ENCODE measurements around the gene SDC3. TPM values are rescaled to one million over a fixed set of nuclear protein-coding genes. Genes with fewer than 3 reads are reported as not detected.

The SDC3 gene
- total RNA-seq, 1 donor from 2014 or later: 0.71 TPM

DNA sequence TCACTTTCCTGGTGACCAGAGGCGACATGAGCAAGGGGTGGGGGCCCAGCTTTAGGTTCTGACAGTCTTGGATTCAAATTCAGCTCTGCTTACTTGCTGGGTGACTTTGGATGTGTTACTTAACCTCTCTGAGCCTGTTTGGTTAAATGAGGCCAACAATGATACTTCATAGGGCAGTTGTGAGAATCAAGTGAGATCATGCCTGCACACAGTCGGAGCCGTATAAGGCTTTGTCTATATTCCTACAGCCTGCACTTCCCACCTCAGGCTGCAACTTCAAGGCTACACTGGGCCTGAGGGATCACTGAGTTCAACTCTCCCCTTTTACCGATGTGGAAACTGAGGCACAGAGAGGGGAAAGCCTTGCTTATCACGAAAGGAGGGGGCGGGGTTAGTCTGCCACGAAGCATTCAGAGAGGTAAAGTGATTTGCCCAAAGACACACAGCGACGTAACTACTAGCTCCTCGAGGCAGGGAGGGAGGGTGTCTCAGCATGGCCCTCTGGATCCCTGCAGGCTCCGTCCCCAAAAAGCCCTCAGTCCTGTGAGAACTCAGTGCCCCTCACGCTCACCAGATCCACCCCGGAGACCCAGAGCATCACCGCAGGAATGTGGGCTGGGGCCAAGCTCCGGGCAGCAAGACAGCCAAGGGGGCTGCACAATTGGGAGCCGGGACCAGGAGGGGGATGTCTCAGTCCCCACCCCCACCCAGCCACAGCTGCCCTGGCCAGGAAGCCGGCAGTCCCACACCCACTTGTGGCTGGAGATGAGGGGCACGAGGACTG, 25.0 kb downstream of the SDC3 start:
- no peak overlapping the region for H3K27ac Mint-ChIP-seq
- no peaks in the 10 kb centered on the region for H3K9me3 Mint-ChIP-seq
- TF ChIP-seq, protein P1, sequence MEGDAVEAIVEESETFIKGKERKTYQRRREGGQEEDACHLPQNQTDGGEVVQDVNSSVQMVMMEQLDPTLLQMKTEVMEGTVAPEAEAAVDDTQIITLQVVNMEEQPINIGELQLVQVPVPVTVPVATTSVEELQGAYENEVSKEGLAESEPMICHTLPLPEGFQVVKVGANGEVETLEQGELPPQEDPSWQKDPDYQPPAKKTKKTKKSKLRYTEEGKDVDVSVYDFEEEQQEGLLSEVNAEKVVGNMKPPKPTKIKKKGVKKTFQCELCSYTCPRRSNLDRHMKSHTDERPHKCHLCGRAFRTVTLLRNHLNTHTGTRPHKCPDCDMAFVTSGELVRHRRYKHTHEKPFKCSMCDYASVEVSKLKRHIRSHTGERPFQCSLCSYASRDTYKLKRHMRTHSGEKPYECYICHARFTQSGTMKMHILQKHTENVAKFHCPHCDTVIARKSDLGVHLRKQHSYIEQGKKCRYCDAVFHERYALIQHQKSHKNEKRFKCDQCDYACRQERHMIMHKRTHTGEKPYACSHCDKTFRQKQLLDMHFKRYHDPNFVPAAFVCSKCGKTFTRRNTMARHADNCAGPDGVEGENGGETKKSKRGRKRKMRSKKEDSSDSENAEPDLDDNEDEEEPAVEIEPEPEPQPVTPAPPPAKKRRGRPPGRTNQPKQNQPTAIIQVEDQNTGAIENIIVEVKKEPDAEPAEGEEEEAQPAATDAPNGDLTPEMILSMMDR (IDR thresholded peaks at IDR 0.05): no peak
- H3K27me3 Mint-ChIP-seq: peaks cover 29% of the 10 kb centered on the region
- POLR2A ChIA-PET: no interaction called here
- DNase-seq (no peak), ATAC-seq (ENCODE audit: low read depth) (no peak)
- peaks cover 19% of the 10 kb centered on the region for H3K4me1 Mint-ChIP-seq
- CTCF ChIA-PET: interaction anchor here (1.2 kb wide), 1 partner anchor 82 kb away, joined by 3 read pairs; no protein-coding TSS in a partner anchor
- intact Hi-C loops (cut with micrococcal nuclease): no loop called here
- no peaks in the 10 kb centered on the region for H3K36me3 Mint-ChIP-seq (ENCODE audit: low read depth)
- H3K4me3 Mint-ChIP-seq: no peak overlapping the region

DNA sequence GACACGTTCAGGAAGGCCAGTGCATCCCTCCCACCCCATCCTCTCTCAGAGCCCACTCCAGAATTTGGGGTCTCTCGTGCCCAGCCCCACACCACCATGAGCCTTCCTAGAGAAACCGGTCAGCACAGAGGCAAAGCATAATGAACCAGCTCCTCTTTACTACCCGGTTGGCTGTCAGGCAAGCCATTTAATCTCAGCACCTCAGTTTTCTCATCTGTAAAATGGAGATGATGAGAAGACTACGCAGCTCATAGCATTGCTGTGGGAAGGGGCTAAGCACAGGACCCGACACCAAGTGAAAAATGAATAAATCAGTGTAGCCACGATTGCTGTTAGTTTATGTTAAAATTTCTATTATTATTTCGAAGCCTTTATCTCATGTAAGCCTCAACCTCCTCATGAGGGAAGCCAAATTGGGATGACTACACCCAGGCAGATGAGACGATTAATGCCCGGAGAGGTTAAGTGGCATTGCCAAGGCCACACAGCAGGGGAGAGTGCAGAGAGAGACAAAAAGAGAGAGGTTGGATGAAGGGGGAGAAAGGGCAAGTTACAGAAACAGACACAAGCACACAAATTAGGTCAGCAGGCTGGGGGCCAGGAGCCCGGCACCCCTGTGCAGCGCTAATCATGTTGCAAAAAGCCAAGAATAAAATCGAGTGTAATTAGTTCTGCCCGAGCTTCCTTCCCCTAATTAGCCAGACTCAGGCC, 25.7 kb downstream of the SDC3 start:
- Mint-ChIP-seq H3K27ac (no peak overlapping the region), H3K4me3 (no peak overlapping the region), H3K9me3 (no peaks in the 10 kb centered on the region), H3K27me3 (peaks cover 33% of the 10 kb centered on the region), H3K4me1 (peaks cover 19% of the 10 kb centered on the region), H3K36me3 (ENCODE audit: low read depth) (no peaks in the 10 kb centered on the region)
- intact Hi-C loops (cut with micrococcal nuclease): no loop called here
- POLR2A ChIA-PET: no interaction called here
- TF ChIP-seq, protein P1 (IDR thresholded peaks at IDR 0.05): no peak
- CTCF ChIA-PET: interaction anchor here (1.2 kb wide), 1 partner anchor 82 kb away, joined by 3 read pairs; no protein-coding TSS in a partner anchor
- ATAC-seq (ENCODE audit: low read depth) (no peak), DNase-seq (no peak)

DNA sequence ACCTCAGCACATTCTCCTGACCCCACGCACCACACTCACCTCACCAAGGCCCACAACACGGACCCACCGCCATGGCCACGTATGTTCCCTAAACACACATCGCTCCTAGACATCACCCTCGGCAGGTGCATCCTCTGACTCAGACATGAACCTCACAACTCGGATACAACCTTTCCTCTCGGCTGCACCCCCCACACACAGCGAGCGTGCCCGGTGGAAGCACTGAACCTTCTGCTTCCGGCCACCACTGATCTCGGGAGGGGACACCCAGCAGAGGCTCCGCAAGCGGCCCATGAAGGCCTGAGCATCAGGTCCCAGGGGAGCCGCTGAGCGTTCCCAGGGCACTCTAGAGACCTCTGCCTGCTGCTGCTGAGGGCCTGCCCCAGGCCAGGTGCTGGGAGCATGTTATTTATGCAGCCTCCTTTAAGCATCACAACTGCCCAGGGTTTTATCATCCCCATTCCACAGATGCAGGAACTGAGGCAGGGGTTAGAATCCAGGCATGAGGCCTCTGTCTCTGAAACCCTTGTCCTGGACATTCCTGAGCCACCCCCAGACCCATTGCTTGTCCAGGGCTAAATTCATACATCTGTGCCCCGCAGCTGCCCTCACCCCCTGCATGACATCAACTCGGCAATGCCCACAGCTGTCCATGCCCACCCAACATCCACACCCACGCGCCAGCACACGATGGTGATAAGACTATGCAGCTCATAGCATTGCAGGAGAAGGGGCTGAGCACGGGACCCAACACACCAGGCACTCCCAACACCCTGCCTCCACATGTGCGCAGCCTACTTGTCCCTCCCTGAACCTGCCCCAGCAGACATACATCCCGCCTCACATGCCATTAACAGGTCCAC, 27.0 kb downstream of the SDC3 start:
- peaks cover 19% of the 10 kb centered on the region for H3K4me1 Mint-ChIP-seq
- ATAC-seq (ENCODE audit: low read depth) (peak; percentile 90), DNase-seq (peak; percentile 63)
- H3K27me3 Mint-ChIP-seq: peaks cover 38% of the 10 kb centered on the region
- H3K36me3 Mint-ChIP-seq (ENCODE audit: low read depth): no peaks in the 10 kb centered on the region
- ChIA-PET POLR2A (no interaction called here), CTCF (no interaction called here)
- H3K9me3 Mint-ChIP-seq: no peaks in the 10 kb centered on the region
- intact Hi-C loops (cut with micrococcal nuclease): loop anchor here (1.0 to 2.0 kb wide), 4 partner anchors 19 to 127 kb away; no protein-coding TSS in a partner anchor
- H3K4me3 Mint-ChIP-seq: peak overlapping the region; percentile 9
- peak overlapping the region; percentile 60 for H3K27ac Mint-ChIP-seq
- TF ChIP-seq, protein P1 (IDR thresholded peaks at IDR 0.05): no peak

DNA sequence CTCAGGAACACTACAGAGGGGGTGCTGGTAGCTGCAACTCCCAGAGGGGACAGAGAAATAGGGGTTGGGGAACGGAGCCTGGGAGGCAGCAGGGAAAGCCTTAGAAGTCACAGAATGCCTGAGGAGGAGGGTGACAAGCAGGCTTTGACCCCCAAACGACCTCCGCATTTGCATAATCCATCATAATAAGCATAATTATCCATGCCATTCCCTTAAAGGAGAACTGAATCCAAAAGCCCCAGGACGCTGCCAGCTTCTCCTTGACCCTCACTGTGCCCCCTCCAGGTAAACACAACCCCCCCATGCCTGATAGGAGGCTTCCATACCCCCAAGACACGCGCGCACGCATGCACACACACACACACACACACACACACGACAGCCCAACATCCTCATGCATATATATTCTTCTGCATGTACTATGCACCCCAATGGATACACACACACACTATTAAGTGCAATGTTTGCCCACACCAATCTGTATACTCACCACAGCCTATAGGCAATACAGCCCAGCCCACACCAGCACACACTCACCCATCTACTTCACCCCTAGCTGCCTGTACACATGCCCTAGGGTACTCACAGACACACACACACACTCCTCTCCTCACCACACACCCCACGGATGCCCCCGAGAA, 27.8 kb downstream of the SDC3 start:
- Mint-ChIP-seq H3K4me3 (peak overlapping the region; percentile 9), H3K9me3 (no peaks in the 10 kb centered on the region), H3K27ac (peak overlapping the region; percentile 60), H3K27me3 (peaks cover 39% of the 10 kb centered on the region), H3K36me3 (ENCODE audit: low read depth) (no peaks in the 10 kb centered on the region), H3K4me1 (peaks cover 19% of the 10 kb centered on the region)
- intact Hi-C loops (cut with micrococcal nuclease): loop anchor here (1.0 to 2.0 kb wide), 4 partner anchors 20 to 126 kb away; no protein-coding TSS in a partner anchor
- ATAC-seq (ENCODE audit: low read depth): no peak
- ChIA-PET CTCF (no interaction called here), POLR2A (interaction anchor here (0.5 to 1.1 kb wide), 2 partner anchors 12 to 74 kb away, joined by 3 to 5 read pairs; no protein-coding TSS in a partner anchor)
- TF ChIP-seq, protein P1 (IDR thresholded peaks at IDR 0.05): no peak
- DNase-seq: no peak

All from activated B cell treated with CpG ODN at 0.5 μM for 24 hours (primary cell).